ENCODE measurements around the gene SYDE1.

Gene SYDE1

GRCh38 chr19:15125232-15126067, 18.2 kb downstream of the SYDE1 start:
- DNase-seq, result peak; percentile 99

DNA sequence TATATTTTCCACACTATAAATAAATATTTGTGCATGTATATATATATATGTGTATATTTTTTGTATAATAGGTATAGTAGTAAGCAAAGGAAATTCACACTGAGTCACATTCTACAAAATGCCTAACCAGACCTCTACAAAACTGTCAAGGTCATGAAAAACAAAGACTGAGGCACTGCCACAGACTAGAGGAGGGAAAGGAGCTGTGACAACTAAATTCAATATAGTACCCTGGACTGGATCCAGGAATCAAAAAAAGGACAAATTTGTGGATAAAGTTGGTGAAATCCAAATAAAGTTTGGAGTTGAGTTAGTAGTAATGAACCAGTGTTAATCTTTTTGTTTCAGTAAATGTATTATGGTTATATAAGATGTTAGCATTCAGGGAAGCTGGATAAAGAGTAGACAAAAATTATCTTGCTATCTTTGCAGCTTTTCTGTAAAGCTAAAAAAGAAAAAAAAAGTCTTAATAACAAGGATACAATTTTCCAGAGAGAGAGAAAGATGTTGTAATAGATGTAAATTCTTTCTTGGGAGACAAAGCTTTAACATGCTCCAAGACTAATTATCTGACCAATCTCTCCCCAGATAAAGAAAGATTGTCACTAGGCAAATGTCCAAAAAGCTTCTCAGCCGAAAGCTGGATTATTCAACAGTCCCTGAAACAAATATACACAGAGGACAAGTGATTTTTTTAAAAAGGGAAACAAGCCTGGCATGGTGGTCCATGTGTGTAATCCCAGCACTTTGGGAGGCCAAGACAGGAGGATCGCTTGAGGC, 19.1 kb downstream of the SYDE1 start:
- DNase-seq, result no peak

- DNase-seq, result no peak
These were observed 21.1 kb downstream of the SYDE1 start for GRCh38 chr19:15128162-15128770.

DNA sequence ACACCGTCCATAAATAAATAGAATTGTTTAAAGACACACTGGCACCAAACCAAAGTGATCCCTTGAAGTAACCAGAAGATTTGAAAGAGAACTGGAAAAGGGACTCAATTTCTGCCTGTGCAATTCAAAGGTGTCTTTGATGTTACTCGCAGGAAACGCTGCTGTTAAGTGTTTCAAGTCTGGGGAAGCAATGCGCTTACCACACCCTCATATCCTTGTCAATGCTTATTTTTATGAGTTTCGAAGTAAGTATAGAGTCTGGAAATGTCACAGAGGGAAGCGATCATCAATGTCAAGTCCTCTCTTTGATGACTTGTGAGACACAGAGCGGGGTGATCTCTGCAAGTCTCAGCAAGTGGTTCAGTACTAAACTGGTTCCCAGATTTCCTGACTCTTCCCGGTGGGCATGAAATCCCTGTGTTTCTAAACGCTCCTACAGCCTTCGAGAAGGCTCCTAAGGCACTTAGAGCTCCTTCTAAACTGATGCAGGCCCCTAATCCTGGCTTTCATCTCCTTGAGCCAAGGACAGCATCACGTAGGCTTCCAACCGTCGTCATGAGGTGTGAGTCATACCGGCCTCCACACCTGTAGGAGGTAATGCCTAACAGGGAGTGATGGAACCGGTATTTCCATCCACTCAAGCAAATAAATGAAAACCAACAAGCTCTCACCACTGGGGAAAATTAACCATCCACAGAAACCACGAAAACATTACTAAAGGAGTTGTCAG, 22.8 kb downstream of the SYDE1 start:
- DNase-seq, result peak; percentile 14

- no peak for DNase-seq
These were observed 29.2 kb downstream of the SYDE1 start for GRCh38 chr19:15136234-15136954.

DNA sequence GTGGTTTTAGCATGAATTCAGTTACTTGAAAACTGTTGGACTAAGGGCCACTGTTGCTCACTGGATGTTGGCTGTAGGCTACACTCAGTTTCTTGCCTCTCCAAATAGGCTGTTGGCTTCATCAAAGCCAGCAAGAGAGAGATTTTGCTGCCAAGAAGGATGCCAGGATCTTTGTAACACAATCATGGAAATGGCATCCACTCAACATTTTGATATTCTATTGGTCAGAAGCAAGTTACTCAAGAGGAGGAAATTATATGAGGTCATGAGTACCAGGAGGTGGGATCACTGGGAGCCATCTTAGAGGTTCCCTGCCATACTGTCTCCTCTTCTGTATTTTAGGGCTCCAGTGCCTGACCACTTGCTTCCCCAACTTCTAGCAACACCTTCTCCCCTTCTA, 30.6 kb downstream of the SYDE1 start:
- no peak for DNase-seq

GRCh38 chr19:15138427-15138826, 31.2 kb downstream of the SYDE1 start:
- DNase-seq, result no peak

DNA sequence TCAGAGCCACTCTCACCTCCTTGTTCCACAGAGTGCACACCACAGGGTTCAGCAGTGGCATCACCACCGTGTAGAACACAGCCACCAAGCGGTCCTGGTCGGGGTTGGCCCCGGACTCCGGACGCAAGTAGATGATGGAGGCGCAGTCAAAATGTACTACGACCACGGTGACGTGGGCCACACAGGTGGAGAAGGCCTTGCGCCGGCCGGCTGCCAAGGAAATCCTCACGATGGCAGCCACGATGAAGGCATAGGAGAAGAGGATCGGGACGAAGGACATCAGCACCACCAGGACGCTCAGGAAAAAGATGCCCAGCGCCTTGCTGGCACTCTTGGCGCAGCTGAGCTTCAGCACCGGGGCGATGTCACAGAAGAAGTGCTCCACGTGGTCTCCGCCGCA, 33.9 kb downstream of the SYDE1 start:
- no peak for DNase-seq

GRCh38 chr19:15142313-15142712, 35.1 kb downstream of the SYDE1 start:
- DNase-seq, result no peak

GRCh38 chr19:15144046-15144646, 36.9 kb downstream of the SYDE1 start:
- DNase-seq, result no peak

DNA sequence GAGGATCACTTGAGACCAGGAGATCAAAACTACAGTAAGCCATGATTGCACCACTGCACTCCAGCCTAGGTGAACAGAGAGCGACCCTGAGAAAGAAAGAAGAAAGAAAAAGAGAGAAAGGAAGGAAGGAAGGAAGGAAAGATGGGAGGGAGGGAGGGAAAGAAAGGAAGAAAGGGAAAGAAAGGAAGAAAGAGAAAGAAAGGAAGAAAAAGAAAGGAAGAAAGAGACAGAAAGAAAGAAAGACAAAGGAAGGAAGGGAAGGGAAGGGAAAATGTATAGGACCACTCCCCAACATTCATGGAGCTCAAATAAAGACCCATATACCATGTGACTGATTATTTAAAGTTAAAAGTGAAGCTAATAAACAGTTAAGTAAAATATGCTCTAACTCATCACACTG, 39.9 kb downstream of the SYDE1 start:
- no peak for DNase-seq

GRCh38 chr19:15149737-15150136, 42.5 kb downstream of the SYDE1 start:
- DNase-seq, result no peak

GRCh38 chr19:15154002-15154612, 46.9 kb downstream of the SYDE1 start:
- DNase-seq, result peak; percentile 35

GRCh38 chr19:15155296-15155695, 48.1 kb downstream of the SYDE1 start:
- no peak for DNase-seq

DNA sequence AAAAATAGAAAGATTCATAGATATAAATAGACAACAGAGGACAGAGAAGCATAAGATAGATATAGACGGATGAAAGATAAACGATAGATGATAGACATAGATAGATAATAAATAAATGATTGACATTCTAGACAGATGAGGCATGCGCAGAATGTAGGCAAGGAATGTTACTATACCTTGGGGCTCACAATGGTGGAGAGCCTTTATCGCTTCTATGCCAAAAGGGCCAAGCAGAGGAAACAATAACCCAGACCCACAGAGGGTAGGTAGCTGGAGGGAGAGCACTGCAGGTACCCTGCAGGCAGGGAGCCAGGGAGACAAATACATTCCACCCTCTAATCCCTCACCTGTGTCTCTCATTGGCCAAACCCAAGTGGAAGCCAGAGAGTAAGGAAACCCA, 49.2 kb downstream of the SYDE1 start:
- DNase-seq, result no peak

DNA sequence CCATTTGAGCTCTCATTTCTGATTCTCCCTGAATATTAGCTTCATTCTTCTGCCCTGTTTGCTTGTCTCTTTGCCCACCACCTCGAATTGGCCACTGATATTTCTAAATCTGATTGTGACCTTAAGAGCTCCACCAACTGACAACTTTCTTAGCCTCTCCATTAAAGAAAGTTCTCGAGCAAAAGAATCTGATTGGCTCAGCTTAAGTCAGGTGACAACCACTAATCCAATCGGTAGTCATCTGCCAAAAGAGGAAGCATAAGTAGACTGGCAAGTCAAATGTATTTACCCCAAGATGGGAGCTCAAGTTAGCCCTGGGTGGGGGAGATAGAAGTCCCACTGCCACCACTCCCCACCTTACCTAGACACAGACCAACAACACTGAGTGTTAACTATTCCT, 52.0 kb downstream of the SYDE1 start:
- DNase-seq, result no peak

DNA sequence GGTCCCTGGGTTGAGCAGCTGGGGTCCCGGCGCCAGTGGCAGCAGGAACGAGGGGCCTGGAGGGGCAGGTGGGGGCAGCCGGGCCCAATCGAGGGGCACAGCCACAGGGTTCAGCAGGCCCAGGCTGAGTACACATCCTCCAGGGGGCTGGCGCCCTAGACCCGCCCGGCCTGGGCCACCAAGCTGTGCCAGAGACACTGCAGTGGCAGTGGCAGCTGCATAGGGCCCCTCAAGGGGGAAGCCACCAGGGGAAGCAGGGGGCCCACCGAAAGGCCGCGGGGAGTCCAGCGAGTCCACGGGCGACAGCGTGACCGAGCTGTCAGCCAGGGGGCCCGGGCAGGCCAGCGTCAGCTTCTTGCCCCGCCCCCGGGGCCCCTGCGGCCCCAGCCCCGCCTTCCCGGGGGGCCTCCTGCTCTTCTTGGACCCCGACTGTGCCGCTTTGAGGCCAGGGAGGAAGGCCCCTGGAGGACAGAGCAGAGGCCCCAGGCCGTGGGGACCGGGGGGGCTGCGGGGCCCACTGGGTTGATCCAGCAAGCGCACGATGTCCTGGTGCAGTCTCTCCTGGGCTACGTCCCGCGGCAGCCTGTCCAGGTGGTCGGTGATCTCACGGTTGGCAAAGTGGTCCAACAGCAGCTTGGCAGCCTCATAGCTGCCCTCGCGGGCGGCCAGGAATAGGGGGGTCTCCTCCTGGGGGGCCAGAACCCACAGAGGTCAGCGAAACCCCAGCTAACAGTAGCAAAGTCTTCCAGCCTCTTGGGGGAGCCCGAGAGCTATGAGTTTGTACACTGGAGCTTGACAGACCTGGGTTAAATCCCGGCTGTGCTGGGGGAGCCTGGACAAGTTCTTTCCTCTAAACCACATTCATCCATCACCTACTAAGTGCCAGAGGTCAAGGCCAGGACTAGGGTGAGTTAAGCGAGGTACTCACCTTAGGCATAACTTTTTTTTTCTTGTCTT, 54.1 kb downstream of the SYDE1 start:
- no peak for DNase-seq

All from activated CD4-positive, alpha-beta T cell treated with anti-CD3 and anti-CD28 coated beads, Interleukin-10, Interleukin-2, amounts not matched to agents 100 ng/mL and 50 ng/mL, durations not matched to agents 16 hours and 8 hours (primary cell).